OCI-LY3 (cell line): ENCODE measurements around the gene GRIN2D.

Source experiments
- H2AFZ ChIP-seq: fragments of 200-600, 300-600 bp; shearing (Covaris generic); 2 replicates; pipeline ENCODE4 v1.6.0; 2014; ENCODE audit warnings: antibody characterized with exemption, low read depth, low read length
- H3K27ac ChIP-seq: fragments of 200-600, 300-600 bp; sonication (generic); 2 replicates; pipeline ENCODE4 v1.5.1; 2014; ENCODE audit warnings: mild to moderate bottlenecking, low read length, moderate library complexity, mixed read lengths
- H3K27me3 ChIP-seq: fragments of 200-600, 300-600 bp; sonication (generic); 2 replicates; pipeline ENCODE4 v1.6.1; 2014; ENCODE audit warnings: low read depth, low read length, mixed read lengths
- H3K36me3 ChIP-seq: fragments of 200-600, 300-600 bp; sonication (generic); replicated peaks from 2 replicates; pipeline ENCODE3; 2014; ENCODE audit warnings: low read depth, low read length, mixed read lengths
- H3K4me1 ChIP-seq: fragments of 300-600, 200-600 bp; sonication (generic); 2 replicates; pipeline ENCODE4 v1.6.1; 2014; ENCODE audit warnings: low read length, mixed read lengths
- H3K4me2 ChIP-seq: fragments of 200-600, 300-600 bp; sonication (generic); 2 replicates; pipeline ENCODE4 v1.6.1; 2014; ENCODE audit warnings: low read length, mixed read lengths
- H3K4me3 ChIP-seq: fragments of 300-600, 200-600 bp; sonication (generic); 2 replicates; pipeline ENCODE4 v1.5.1; 2014; ENCODE audit warnings: antibody characterized with exemption, mild to moderate bottlenecking, low read length, moderate library complexity
- H3K79me2 ChIP-seq: fragments of 300-600, 200-600 bp; shearing (Covaris generic); 2 replicates; pipeline ENCODE4 v1.6.1; 2014; ENCODE audit warnings: mild to moderate bottlenecking, low read length, mixed read lengths
- H3K9ac ChIP-seq: fragments of 300-600, 200-600 bp; shearing (Covaris generic); 2 replicates; pipeline ENCODE4 v1.6.0; 2014; ENCODE audit warnings: mild to moderate bottlenecking, low read length, moderate library complexity
- H3K9me3 ChIP-seq: fragments of 200-600, 300-600 bp; shearing (Covaris generic); 2 replicates; pipeline ENCODE4 v1.6.1; 2014; ENCODE audit warnings: low read length, mixed read lengths; ENCODE audit not compliant: insufficient read depth
- H4K20me1 ChIP-seq: fragments of 200-600, 300-600 bp; sonication (generic); 2 replicates; pipeline ENCODE4 v1.6.1; 2016; ENCODE audit warnings: low read length, mixed read lengths; ENCODE audit not compliant: insufficient read depth
- EZH2phosphoT487 ChIP-seq: fragments of 200-600 bp; shearing (Covaris generic); IDR thresholded peaks from 2 replicates; pipeline ENCODE4 v1.6.1; 2018; ENCODE audit warnings: antibody characterized with exemption, mixed run types, low read depth
- TF ChIP-seq, protein P1 (sequence below): fragments of 200-600, 300-600 bp; sonication (generic); IDR thresholded peaks from 2 replicates; pipeline ENCODE4 v1.5.1; 2014; ENCODE audit warnings: antibody characterized with exemption, low read length, low read depth

GRIN2D gene

DNA sequence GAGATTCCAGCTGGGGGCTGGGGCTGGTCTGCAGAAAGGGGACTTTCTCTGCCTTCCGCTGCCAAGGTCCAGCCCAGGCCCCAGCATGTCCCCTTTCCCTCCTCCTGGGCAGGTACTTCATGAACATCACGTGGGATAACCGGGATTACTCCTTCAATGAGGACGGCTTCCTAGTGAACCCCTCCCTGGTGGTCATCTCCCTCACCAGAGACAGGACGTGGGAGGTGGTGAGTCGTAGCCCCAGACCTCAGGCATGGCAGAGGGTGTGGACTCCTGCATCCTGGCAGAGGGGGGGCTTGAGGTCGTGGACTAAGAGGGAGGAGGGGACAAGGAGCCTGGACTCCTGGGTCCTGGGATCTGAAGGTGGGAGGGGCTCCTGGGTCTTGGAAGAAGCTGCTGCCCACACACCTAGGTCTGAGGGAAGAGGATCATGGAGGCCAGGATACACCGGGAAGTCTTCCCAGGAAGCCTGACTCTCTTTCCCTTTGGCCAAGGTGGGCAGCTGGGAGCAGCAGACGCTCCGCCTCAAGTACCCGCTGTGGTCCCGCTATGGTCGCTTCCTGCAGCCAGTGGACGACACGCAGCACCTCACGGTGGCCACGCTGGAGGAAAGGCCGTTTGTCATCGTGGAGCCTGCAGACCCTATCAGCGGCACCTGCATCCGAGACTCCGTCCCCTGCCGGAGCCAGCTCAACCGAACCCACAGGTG, 20.6 kb downstream of the GRIN2D start:
- H3K27me3 ChIP-seq = no peaks in the 10 kb centered on the region
- H3K79me2 ChIP-seq = no peaks in the 10 kb centered on the region
- H3K4me1 ChIP-seq = peaks cover 4% of the 10 kb centered on the region; the same call in 1 of the 2 replicates
- H3K9ac ChIP-seq = no peak overlapping the region
- no peak overlapping the region for H3K4me3 ChIP-seq
- no peaks in the 10 kb centered on the region for H3K9me3 ChIP-seq
- H2AFZ ChIP-seq = no peak overlapping the region
- no peak for TF ChIP-seq EZH2phosphoT487
- TF ChIP-seq, protein P1, sequence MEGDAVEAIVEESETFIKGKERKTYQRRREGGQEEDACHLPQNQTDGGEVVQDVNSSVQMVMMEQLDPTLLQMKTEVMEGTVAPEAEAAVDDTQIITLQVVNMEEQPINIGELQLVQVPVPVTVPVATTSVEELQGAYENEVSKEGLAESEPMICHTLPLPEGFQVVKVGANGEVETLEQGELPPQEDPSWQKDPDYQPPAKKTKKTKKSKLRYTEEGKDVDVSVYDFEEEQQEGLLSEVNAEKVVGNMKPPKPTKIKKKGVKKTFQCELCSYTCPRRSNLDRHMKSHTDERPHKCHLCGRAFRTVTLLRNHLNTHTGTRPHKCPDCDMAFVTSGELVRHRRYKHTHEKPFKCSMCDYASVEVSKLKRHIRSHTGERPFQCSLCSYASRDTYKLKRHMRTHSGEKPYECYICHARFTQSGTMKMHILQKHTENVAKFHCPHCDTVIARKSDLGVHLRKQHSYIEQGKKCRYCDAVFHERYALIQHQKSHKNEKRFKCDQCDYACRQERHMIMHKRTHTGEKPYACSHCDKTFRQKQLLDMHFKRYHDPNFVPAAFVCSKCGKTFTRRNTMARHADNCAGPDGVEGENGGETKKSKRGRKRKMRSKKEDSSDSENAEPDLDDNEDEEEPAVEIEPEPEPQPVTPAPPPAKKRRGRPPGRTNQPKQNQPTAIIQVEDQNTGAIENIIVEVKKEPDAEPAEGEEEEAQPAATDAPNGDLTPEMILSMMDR = no peak
- no peaks in the 10 kb centered on the region for H3K36me3 ChIP-seq
- H3K27ac ChIP-seq = no peak overlapping the region
- no peaks in the 10 kb centered on the region for H4K20me1 ChIP-seq
- no peak overlapping the region for H3K4me2 ChIP-seq

DNA sequence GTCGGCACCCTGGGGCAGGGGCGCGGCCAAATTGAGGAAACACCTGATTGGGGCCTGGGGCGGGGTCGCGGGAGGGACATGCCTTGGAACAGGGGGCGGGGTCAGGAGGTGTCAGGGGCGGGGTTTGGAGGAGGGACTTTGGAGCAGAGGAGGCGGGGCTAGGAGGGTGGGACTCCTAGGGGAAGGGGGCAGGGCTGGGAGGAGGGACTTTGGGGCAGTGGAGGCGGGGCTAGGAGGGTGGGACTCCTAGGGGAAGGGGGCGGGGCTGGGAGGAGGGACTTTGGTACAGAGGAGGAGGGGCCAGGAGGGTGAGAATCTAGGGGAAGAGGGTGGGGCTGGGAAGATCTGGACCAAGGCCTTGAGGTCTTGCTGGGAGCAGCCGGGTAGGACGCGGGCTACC, 21.9 kb downstream of the GRIN2D start:
- H3K4me3 ChIP-seq = no peak overlapping the region

DNA sequence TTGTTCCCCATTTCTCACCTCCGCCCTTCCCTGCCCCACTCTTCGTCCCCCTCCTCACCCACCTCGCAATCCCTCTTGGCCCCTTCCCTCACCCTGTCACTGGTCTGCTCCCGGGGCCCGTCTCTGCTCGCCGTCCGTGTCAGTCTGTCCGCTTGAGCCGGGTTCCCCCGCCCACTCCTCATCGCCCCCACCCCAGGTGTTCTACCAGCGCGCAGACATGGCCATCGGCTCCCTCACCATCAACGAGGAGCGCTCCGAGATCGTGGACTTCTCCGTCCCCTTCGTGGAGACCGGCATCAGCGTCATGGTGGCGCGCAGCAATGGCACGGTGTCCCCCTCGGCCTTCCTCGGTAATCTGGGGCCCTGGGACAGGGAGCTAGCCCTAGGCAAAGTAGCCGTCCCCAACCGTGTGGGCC, 22.3 kb downstream of the GRIN2D start:
- no peaks in the 10 kb centered on the region for H3K27me3 ChIP-seq
- H3K4me3 ChIP-seq = no peak overlapping the region

More for the DNA sequence above, 21.9 kb downstream of the GRIN2D start:
- Histone ChIP-seq H3K27me3 (no peaks in the 10 kb centered on the region), H4K20me1 (no peaks in the 10 kb centered on the region), H3K9me3 (no peaks in the 10 kb centered on the region), H3K4me1 (peaks cover 4% of the 10 kb centered on the region; the same call in 1 of the 2 replicates), H2AFZ (no peak overlapping the region), H3K4me2 (no peak overlapping the region), H3K27ac (no peak overlapping the region), H3K36me3 (no peaks in the 10 kb centered on the region), H3K9ac (no peak overlapping the region), H3K79me2 (no peaks in the 10 kb centered on the region)
- TF ChIP-seq, protein P1 = no peak
- TF ChIP-seq EZH2phosphoT487 = no peak

DNA sequence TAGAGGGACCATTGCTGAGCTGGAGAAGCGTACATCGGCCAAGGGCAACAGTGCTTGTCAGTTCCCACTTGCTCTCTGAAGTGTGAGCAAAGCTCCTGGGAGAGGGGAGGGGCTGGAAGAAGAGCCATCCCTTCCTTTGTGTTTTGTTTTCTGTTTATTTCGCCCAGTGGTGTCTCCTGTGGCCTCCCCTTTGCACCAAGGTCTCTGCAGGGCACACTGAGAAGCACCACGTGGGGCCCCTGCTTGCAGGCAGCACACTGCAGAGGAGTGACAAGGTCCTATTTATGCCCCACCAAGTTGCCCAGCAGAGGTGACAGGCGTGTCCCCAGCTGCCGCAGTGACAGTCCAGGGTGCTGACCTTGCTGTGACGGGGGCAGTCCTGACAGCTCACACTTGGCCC, 24.0 kb downstream of the GRIN2D start:
- Histone ChIP-seq H3K27me3 (no peaks in the 10 kb centered on the region), H3K27ac (no peak overlapping the region), H2AFZ (no peak overlapping the region), H3K36me3 (no peaks in the 10 kb centered on the region), H3K9ac (no peak overlapping the region), H3K9me3 (no peaks in the 10 kb centered on the region), H3K4me1 (peaks cover 4% of the 10 kb centered on the region; the same call in 1 of the 2 replicates), H3K4me3 (no peak overlapping the region), H4K20me1 (no peaks in the 10 kb centered on the region), H3K4me2 (no peak overlapping the region), H3K79me2 (no peaks in the 10 kb centered on the region)
- TF ChIP-seq, protein P1 = no peak
- TF ChIP-seq EZH2phosphoT487 = no peak

More for the DNA sequence above, 22.3 kb downstream of the GRIN2D start:
- Histone ChIP-seq H2AFZ (no peak overlapping the region), H3K9ac (no peak overlapping the region), H3K9me3 (no peaks in the 10 kb centered on the region), H3K79me2 (no peaks in the 10 kb centered on the region), H3K36me3 (no peaks in the 10 kb centered on the region), H3K4me1 (peaks cover 4% of the 10 kb centered on the region; the same call in 1 of the 2 replicates), H3K27ac (no peak overlapping the region), H3K4me2 (no peak overlapping the region), H4K20me1 (no peaks in the 10 kb centered on the region)
- TF ChIP-seq, protein P1 = no peak
- TF ChIP-seq EZH2phosphoT487 = no peak
